Measurements from ENCODE around the gene DCTN5. TPM values are rescaled to one million over a fixed set of nuclear protein-coding genes. Genes with fewer than 3 reads are reported as not detected.

Gene DCTN5
- total and polyA plus RNA-seq, 2 of the 13 experiments (the other 11 are each of a cell fraction or from before 2014, with no cell fraction given): 105 to 207 TPM

DNA sequence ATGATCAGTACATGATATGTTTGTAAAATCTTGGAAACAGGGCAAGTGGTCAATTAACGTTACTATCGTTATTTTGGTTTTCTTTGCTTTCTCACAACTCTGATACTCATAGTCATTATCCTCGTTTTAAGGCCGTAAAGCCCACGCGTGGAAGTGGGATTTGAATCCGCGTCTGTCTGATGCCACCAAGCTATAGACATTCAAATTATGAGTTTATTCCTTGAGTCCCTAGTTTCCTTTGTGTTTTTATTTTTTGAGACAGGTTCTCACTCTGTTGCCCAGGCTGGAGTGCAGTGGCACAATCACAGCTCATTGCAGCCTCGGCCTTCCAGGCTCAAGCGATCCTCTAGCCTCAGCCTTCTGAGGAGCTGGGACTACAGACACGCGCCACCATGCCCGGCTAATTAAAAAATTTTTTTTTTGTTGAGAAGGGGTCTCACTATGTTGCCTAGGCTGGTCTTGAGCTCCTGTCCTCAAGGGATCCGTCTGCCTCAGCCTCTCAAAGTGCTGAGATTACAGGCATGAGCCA is 1.0 kb downstream of the DCTN5 start:
- ChIA-PET POLR2A (interaction anchor here (1.1 to 2.7 kb wide), 10 partner anchors 9 to 104 kb away, joined by 3 to 20 read pairs (median 8); partner anchors contain the start of genes EARS2, NDUFAB1, PLK1 and UBFD1), CTCF (ENCODE audit: low intra/inter-chr PET ratio, low total read pairs) (no interaction called here)
- H3K27ac ChIP-seq (ENCODE audit: extremely low read length, insufficient read depth, low read length): peak overlapping the region; percentile 89
- H3K27me3 ChIP-seq (ENCODE audit: control insufficient read depth in 1 of 2, insufficient read depth in 2 of 2, low read length in 2 of 2): no peaks in the 10 kb centered on the region; a peak in 1 of 5 replicates
- FAIRE-seq (no peak), ATAC-seq (no peak), DNase-seq (ENCODE audit: low spot score) (no peak)
- H2AFZ ChIP-seq (ENCODE audit: low read length): no peak overlapping the region
- peak overlapping the region; percentile 91 to 97 (median 97) for H3K4me3 ChIP-seq (replicated peaks in 1 of 3; ENCODE audit: insufficient read depth in 1 of 3, low read depth in 2 of 3, low read length in 3 of 3)
- in situ Hi-C loops (cut with HindIII; ENCODE audit: extremely low pct_ligation_motif_present, low pct_unique_long_range_greater_than_20kb): no loop called here
- H3K9ac ChIP-seq (ENCODE audit: insufficient read depth, low read depth, low read length): peak overlapping the region; percentile 94
- peaks cover 34% of the 10 kb centered on the region for H3K4me1 ChIP-seq (ENCODE audit: insufficient read depth, low read length)
- peak overlapping the region; percentile 96 for H3K4me2 ChIP-seq (ENCODE audit: low read depth, low read length)
- BruUV-seq (replicated peaks): no TSS peak
- WGBS (ENCODE audit: low lambda C conversion rate): 8% methylated on average over 14 of the region's 14 CpGs
- peaks cover 64% of the 10 kb centered on the region for H3K79me2 ChIP-seq (ENCODE audit: insufficient read depth, low read length)
- no peaks in the 10 kb centered on the region for H3K9me3 ChIP-seq (ENCODE audit: low read length)
- peaks cover 9 to 32% of the 10 kb centered on the region in 2 experiments for H3K36me3 ChIP-seq (replicated peaks in 1 of 2; ENCODE audit: control insufficient read depth in 1 of 2, insufficient read depth in 2 of 2, low read length in 2 of 2)
- H4K20me1 ChIP-seq (ENCODE audit: insufficient read depth, low read length): peaks cover 12% of the 10 kb centered on the region
- intact Hi-C loops (cut with micrococcal nuclease; ENCODE audit: unreplicated experiment): loop anchor here (5.0 kb wide), 1 partner anchor 85 kb away; no protein-coding TSS in a partner anchor
- TF ChIP-seq, protein P1, sequence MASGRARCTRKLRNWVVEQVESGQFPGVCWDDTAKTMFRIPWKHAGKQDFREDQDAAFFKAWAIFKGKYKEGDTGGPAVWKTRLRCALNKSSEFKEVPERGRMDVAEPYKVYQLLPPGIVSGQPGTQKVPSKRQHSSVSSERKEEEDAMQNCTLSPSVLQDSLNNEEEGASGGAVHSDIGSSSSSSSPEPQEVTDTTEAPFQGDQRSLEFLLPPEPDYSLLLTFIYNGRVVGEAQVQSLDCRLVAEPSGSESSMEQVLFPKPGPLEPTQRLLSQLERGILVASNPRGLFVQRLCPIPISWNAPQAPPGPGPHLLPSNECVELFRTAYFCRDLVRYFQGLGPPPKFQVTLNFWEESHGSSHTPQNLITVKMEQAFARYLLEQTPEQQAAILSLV (CRISPR knock-in tag; IDR thresholded peaks at IDR 0.05; ENCODE audit: borderline replicate concordance): 0 out of 2 replicates have a peak, but pooled peaks have one; percentile 44
- TF ChIP-seq ZNF878 (CRISPR knock-in tag; IDR thresholded peaks at IDR 0.05): no peak
- TF ChIP-seq, protein P2, sequence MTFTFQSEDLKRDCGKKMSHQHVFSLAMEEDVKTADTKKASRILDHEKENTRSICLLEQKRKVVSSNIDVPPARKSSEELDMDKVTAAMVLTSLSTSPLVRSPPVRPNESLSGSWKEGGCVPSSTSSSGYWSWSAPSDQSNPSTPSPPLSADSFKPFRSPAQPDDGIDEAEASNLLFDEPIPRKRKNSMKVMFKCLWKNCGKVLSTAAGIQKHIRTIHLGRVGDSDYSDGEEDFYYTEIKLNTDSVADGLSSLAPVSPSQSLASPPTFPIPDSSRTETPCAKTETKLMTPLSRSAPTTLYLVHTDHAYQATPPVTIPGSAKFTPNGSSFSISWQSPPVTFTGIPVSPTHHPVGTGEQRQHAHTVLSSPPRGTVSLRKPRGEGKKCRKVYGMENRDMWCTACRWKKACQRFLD (CRISPR knock-in tag; IDR thresholded peaks at IDR 0.05; ENCODE audit: borderline replicate concordance): 0 out of 2 replicates have a peak, but pooled peaks have one; percentile 14
- TF ChIP-seq NFKB2 (CRISPR knock-in tag; IDR thresholded peaks at IDR 0.05; ENCODE audit: borderline replicate concordance): 0 out of 2 replicates have a peak, but pooled peaks have one; percentile 11
- TF ChIP-seq, protein P3, sequence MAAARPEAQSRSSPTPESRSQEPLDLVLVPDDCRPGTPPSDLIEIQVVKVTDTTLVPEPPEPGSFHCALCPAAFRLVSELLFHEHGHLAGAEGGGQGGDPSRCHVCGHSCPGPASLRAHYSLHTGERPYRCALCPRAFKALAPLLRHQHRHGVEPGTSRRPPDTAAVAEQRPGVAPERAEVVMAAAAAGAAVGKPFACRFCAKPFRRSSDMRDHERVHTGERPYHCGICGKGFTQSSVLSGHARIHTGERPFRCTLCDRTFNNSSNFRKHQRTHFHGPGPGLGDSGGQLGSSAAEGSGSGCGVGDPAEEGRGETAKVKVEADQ (CRISPR knock-in tag; IDR thresholded peaks at IDR 0.05; ENCODE audit: borderline replicate concordance): 0 out of 2 replicates have a peak, but pooled peaks have one; percentile 2
- 0 out of 2 replicates have a peak, but pooled peaks have one; percentile 13 for TF ChIP-seq ZNF441 (CRISPR knock-in tag; IDR thresholded peaks at IDR 0.05; ENCODE audit: borderline replicate concordance)
- 0 out of 2 replicates have a peak, but pooled peaks have one; percentile 6 for TF ChIP-seq SP5 (CRISPR knock-in tag; IDR thresholded peaks at IDR 0.05; ENCODE audit: borderline replicate concordance, low read depth)
- TF ChIP-seq, protein P4, sequence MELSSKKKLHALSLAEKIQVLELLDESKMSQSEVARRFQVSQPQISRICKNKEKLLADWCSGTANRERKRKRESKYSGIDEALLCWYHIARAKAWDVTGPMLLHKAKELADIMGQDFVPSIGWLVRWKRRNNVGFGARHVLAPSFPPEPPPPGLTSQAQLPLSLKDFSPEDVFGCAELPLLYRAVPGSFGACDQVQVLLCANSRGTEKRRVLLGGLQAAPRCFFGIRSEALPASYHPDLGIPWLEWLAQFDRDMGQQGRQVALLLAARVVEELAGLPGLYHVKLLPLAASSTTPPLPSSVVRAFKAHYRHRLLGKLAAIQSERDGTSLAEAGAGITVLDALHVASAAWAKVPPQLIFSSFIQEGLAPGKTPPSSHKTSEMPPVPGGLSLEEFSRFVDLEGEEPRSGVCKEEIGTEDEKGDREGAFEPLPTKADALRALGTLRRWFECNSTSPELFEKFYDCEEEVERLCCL (CRISPR knock-in tag; IDR thresholded peaks at IDR 0.05; ENCODE audit: borderline replicate concordance): 0 out of 2 replicates have a peak, but pooled peaks have one; percentile 2
- TF ChIP-seq PLRG1 (conservative IDR thresholded peaks at IDR 0.05): no peak
- peak; percentile 23; the same call in 1 of the 2 replicates for TF ChIP-seq ZFP82 (CRISPR knock-in tag; IDR thresholded peaks at IDR 0.05; ENCODE audit: borderline replicate concordance)
- TF ChIP-seq ZNF446 (CRISPR knock-in tag; IDR thresholded peaks at IDR 0.05): 0 out of 2 replicates have a peak, but pooled peaks have one; percentile 23
- 0 out of 2 replicates have a peak, but pooled peaks have one; percentile 33 for TF ChIP-seq PITX1 (CRISPR knock-in tag; IDR thresholded peaks at IDR 0.05)
- TF ChIP-seq ZMYM3 (CRISPR knock-in tag; IDR thresholded peaks at IDR 0.05): 0 out of 2 replicates have a peak, but pooled peaks have one; percentile 23
- no peak for TF ChIP-seq REL (CRISPR knock-in tag; conservative IDR thresholded peaks at IDR 0.05)
- TF ChIP-seq ZNF709 (CRISPR knock-in tag; IDR thresholded peaks at IDR 0.05): no peak
- TF ChIP-seq WIZ (CRISPR knock-in tag; IDR thresholded peaks at IDR 0.05): 0 out of 2 replicates have a peak, but pooled peaks have one; percentile 32
- TF ChIP-seq SPEN (CRISPR knock-in tag; IDR thresholded peaks at IDR 0.05; ENCODE audit: low read depth): 0 out of 2 replicates have a peak, but pooled peaks have one; percentile 21
